Measurements from ENCODE around the gene DDX39A.
"Not testable (repeated sequence)": the region's sequence is repeated elsewhere in the genome, so short reads cannot be mapped to it uniquely, and the experiment has no call there.

The DDX39A gene

DNA sequence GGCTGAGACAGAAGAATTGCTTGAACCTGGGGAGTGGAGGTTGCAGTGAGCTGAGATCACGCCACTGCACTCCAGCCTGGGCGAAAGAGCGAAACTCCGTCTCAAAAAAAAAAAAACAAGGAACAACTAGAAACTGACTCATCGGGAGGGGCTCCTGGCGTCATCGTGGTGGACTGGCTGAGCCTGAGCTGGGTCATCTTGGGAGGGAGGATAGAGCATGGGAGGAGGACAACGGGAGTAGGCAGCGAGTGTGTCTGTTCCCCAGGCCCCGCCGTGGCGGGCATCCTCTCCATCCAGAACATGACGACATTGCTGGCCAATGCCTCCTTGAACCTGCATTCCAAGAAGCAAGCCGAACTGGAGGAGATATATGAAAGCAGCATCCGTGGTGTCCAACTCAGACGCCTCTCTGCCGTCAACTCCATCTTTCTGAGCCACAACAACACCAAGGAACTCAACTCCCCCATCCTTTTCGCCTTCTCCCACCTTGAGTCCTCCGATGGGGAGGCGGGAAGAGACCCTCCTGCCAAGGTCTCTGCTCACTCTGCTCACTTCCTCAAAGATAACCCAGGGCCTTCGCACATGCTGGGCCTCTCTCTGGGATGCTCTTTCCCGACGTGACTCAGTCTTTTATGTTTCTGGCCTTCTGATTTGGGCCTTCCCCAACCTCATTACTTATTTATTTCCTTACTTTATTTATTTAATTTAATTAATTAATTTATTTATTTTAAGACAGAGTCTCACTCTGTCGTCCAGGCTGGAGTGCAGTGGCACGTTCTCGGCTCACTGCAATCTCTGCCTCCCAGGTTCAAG is 16.6 kb downstream of the DDX39A start:
- TF ChIP-seq, protein P1, sequence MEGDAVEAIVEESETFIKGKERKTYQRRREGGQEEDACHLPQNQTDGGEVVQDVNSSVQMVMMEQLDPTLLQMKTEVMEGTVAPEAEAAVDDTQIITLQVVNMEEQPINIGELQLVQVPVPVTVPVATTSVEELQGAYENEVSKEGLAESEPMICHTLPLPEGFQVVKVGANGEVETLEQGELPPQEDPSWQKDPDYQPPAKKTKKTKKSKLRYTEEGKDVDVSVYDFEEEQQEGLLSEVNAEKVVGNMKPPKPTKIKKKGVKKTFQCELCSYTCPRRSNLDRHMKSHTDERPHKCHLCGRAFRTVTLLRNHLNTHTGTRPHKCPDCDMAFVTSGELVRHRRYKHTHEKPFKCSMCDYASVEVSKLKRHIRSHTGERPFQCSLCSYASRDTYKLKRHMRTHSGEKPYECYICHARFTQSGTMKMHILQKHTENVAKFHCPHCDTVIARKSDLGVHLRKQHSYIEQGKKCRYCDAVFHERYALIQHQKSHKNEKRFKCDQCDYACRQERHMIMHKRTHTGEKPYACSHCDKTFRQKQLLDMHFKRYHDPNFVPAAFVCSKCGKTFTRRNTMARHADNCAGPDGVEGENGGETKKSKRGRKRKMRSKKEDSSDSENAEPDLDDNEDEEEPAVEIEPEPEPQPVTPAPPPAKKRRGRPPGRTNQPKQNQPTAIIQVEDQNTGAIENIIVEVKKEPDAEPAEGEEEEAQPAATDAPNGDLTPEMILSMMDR (IDR thresholded peaks at IDR 0.05; ENCODE audit: low read length), result no peak
- no peak for TF ChIP-seq EZH2 (IDR thresholded peaks at IDR 0.05; ENCODE audit: borderline replicate concordance, low read length)
- H3K9ac ChIP-seq (ENCODE audit: low read length), result no peak overlapping the region
- H3K9me3 ChIP-seq (ENCODE audit: low read length), result no peaks in the 10 kb centered on the region
- no peak overlapping the region for H2AFZ ChIP-seq (ENCODE audit: low read length)
- no peaks in the 10 kb centered on the region for H4K20me1 ChIP-seq (ENCODE audit: insufficient read depth, low read length)
- no peaks in the 10 kb centered on the region for H3K9me2 ChIP-seq (ENCODE audit: low read depth, low read length)
- no peaks in the 10 kb centered on the region for H3F3A ChIP-seq (ENCODE audit: insufficient read depth, low read length)
- peaks cover 10% of the 10 kb centered on the region for H3K36me3 ChIP-seq (ENCODE audit: insufficient read depth, low read length)
- no peaks in the 10 kb centered on the region for H3K27me3 ChIP-seq (ENCODE audit: insufficient read depth, low read length)
- H3K79me2 ChIP-seq (ENCODE audit: insufficient read depth, low read length), result no peaks in the 10 kb centered on the region
- no peak overlapping the region for H3K4me2 ChIP-seq (ENCODE audit: low read length)
- H3K4me3 ChIP-seq (ENCODE audit: low read depth, low read length, poor library complexity, severe bottlenecking), result no peak overlapping the region
- peaks cover 9% of the 10 kb centered on the region for H3K4me1 ChIP-seq (ENCODE audit: insufficient read depth, low read length, severe bottlenecking)
- no peak overlapping the region for H3K27ac ChIP-seq (ENCODE audit: low read depth, low read length, poor library complexity, severe bottlenecking)

DNA sequence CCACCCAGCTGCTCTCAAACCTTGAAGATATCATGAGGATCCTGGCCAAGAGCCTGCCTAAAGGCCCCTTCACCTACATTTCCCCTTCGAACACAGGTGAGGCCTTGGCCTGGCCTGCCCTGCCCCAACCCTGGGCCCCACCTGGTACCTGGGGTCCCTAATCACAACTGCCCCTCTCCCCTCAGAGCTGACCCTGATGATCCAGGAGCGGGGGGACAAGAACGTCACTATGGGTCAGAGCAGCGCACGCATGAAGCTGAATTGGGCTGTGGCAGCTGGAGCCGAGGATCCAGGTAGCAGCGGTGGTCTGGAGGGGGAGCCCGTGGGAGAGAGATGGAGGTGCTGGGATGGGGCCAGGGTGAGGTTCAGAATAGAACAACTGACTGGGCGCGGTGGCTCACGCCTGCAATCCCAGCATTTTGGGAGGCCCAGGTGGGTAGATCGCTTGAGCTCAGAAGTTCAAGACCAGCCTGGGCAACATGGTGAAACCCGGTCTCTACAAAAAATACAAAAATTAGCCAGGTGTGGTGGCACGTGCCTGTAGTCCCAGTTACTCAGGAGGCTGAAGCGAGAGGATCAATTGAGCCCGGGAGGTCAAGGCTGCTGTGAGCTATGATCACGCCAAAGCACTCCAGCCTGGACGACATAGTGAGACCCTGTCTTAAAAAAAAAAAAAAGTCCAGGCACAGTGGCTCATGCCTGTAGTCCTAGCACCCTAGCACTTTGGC is 17.5 kb downstream of the DDX39A start:
- Histone ChIP-seq H3K27ac (ENCODE audit: low read depth, low read length, poor library complexity, severe bottlenecking) (no peak overlapping the region), H3K27me3 (ENCODE audit: insufficient read depth, low read length) (no peaks in the 10 kb centered on the region), H3K9me2 (ENCODE audit: low read depth, low read length) (no peaks in the 10 kb centered on the region), H3F3A (ENCODE audit: insufficient read depth, low read length) (no peaks in the 10 kb centered on the region), H3K4me3 (ENCODE audit: low read depth, low read length, poor library complexity, severe bottlenecking) (no peak overlapping the region), H3K36me3 (ENCODE audit: insufficient read depth, low read length) (peaks cover 1% of the 10 kb centered on the region; the same call in 1 of the 2 replicates), H2AFZ (ENCODE audit: low read length) (no peak overlapping the region), H3K9me3 (ENCODE audit: low read length) (no peaks in the 10 kb centered on the region), H4K20me1 (ENCODE audit: insufficient read depth, low read length) (no peaks in the 10 kb centered on the region), H3K4me2 (ENCODE audit: low read length) (no peak overlapping the region), H3K4me1 (ENCODE audit: insufficient read depth, low read length, severe bottlenecking) (peaks cover 9% of the 10 kb centered on the region), H3K9ac (ENCODE audit: low read length) (no peak overlapping the region), H3K79me2 (ENCODE audit: insufficient read depth, low read length) (no peaks in the 10 kb centered on the region)
- TF ChIP-seq, protein P1 (IDR thresholded peaks at IDR 0.05; ENCODE audit: low read length), result no peak
- TF ChIP-seq EZH2 (IDR thresholded peaks at IDR 0.05; ENCODE audit: borderline replicate concordance, low read length), result no peak

DNA sequence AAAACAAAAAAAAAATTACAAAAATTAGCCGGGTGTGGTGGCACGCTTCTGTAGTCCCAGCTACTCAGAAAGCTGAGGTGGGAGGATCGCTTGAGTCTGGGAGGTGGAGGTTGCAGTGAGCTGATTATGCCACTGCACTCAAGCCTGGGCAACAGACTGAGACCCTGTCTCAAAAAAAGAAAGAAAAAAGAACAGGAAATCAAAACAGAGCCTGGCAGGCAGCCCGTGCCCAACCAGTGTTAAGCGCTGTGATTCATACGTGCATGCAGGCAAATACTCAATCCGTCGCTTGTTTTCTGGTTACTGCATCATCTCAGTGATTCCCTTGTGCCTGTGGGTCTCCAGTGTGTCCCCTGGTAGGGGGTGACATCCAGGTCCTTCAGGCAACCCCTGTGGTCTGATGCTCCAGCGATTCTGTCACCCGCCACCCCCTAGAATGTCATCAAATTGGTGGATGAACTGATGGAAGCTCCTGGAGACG is 18.1 kb downstream of the DDX39A start:
- H3K27me3 ChIP-seq (ENCODE audit: insufficient read depth, low read length), result no peaks in the 10 kb centered on the region
- H3K9me3 ChIP-seq (ENCODE audit: low read length), result no peaks in the 10 kb centered on the region
- no peaks in the 10 kb centered on the region for H3F3A ChIP-seq (ENCODE audit: insufficient read depth, low read length)
- no peak overlapping the region for H3K9ac ChIP-seq (ENCODE audit: low read length)
- H3K4me3 ChIP-seq (ENCODE audit: low read depth, low read length, poor library complexity, severe bottlenecking), result no peak overlapping the region
- no peaks in the 10 kb centered on the region for H3K36me3 ChIP-seq (ENCODE audit: insufficient read depth, low read length)
- no peaks in the 10 kb centered on the region for H4K20me1 ChIP-seq (ENCODE audit: insufficient read depth, low read length)
- H3K4me2 ChIP-seq (ENCODE audit: low read length), result no peak overlapping the region
- no peaks in the 10 kb centered on the region for H3K9me2 ChIP-seq (ENCODE audit: low read depth, low read length)
- no peak overlapping the region for H2AFZ ChIP-seq (ENCODE audit: low read length)
- peaks cover 9% of the 10 kb centered on the region for H3K4me1 ChIP-seq (ENCODE audit: insufficient read depth, low read length, severe bottlenecking)
- TF ChIP-seq, protein P1 (IDR thresholded peaks at IDR 0.05; ENCODE audit: low read length), result no peak
- no peak for TF ChIP-seq EZH2 (IDR thresholded peaks at IDR 0.05; ENCODE audit: borderline replicate concordance, low read length)
- H3K79me2 ChIP-seq (ENCODE audit: insufficient read depth, low read length), result no peaks in the 10 kb centered on the region
- no peak overlapping the region for H3K27ac ChIP-seq (ENCODE audit: low read depth, low read length, poor library complexity, severe bottlenecking)

DNA sequence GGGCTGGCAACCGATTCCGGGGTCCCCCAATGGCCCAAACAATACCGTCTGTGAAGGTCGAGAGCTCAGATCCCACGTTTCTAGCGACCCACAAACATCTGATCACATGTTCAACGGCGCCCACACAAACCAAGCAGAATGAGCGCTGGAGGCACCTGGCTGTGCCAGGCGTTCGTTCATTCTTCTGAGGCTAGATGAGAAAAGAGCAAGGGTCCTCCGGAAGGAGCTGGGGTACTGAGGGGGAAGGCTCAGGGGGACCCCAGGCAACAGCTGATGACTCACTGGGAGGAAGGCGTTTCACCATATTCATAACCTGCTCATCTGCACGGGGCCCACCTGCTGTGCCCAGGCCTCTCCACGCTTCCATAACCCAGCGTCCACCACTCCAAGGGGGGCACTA is 22.0 kb downstream of the DDX39A start:
- not testable (repeated sequence) for H4K20me1 ChIP-seq (ENCODE audit: insufficient read depth, low read length); H3K9me3 ChIP-seq (ENCODE audit: low read length)

DNA sequence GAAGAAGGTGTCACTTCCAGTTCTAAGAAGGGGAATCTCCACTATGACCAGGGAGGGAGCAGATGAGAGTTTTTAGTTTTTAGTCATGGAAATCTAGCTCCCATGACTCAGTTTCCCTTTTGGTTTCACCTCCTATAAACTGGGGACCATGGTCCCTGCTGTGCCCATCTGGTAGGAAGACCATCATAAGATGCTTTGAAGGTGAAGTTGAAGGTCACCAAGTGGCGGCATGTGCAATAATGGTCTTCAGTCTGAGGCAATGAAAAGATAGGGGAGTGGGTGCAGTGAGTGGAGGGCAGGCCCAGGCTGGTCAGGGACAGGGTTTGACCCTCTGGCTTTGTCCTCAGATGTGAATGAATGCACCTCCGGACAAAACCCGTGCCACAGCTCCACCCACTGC is 22.4 kb downstream of the DDX39A start:
- H3K9ac ChIP-seq (ENCODE audit: low read length); H3F3A ChIP-seq (ENCODE audit: insufficient read depth, low read length); H2AFZ ChIP-seq (ENCODE audit: low read length); H3K9me2 ChIP-seq (ENCODE audit: low read depth, low read length); H3K27ac ChIP-seq (ENCODE audit: low read depth, low read length, poor library complexity, severe bottlenecking); H3K27me3 ChIP-seq (ENCODE audit: insufficient read depth, low read length); H3K4me2 ChIP-seq (ENCODE audit: low read length); H4K20me1 ChIP-seq (ENCODE audit: insufficient read depth, low read length); H3K36me3 ChIP-seq (ENCODE audit: insufficient read depth, low read length); H3K9me3 ChIP-seq (ENCODE audit: low read length); H3K4me1 ChIP-seq (ENCODE audit: insufficient read depth, low read length, severe bottlenecking); H3K4me3 ChIP-seq (ENCODE audit: low read depth, low read length, poor library complexity, severe bottlenecking); H3K79me2 ChIP-seq (ENCODE audit: insufficient read depth, low read length): not testable (repeated sequence)

More for the DNA sequence above, 22.0 kb downstream of the DDX39A start:
- H3K4me3 ChIP-seq (ENCODE audit: low read depth, low read length, poor library complexity, severe bottlenecking); H3K36me3 ChIP-seq (ENCODE audit: insufficient read depth, low read length); H3K9me2 ChIP-seq (ENCODE audit: low read depth, low read length); H3K27ac ChIP-seq (ENCODE audit: low read depth, low read length, poor library complexity, severe bottlenecking); H3K4me1 ChIP-seq (ENCODE audit: insufficient read depth, low read length, severe bottlenecking); H3K4me2 ChIP-seq (ENCODE audit: low read length); H2AFZ ChIP-seq (ENCODE audit: low read length); H3K79me2 ChIP-seq (ENCODE audit: insufficient read depth, low read length); H3K9ac ChIP-seq (ENCODE audit: low read length); H3F3A ChIP-seq (ENCODE audit: insufficient read depth, low read length); H3K27me3 ChIP-seq (ENCODE audit: insufficient read depth, low read length): not testable (repeated sequence)
